H9 (cell line): ENCODE measurements around the gene ACADSB. TPM values are rescaled to one million over a fixed set of nuclear protein-coding genes. Genes with fewer than 3 reads are reported as not detected.

ENCODE experiments used
- DNase-seq: peaks from one replicate; pipeline ENCODE4 v3.0.0-alpha.2; 2017
- H2AFZ ChIP-seq: one replicate; pipeline ENCODE4 v1.6.1; 2013; ENCODE audit warnings: mild to moderate bottlenecking, low read length, control low read depth, moderate library complexity
- H2AK5ac ChIP-seq: 2 replicates; pipeline ENCODE4 v1.6.1; 2013; ENCODE audit warnings: low read length, control low read depth, mixed read lengths; ENCODE audit not compliant: insufficient read length
- H2BK120ac ChIP-seq: one replicate; pipeline ENCODE4 v1.6.1; 2013; ENCODE audit warnings: low read depth, mild to moderate bottlenecking, low read length, control low read depth, inconsistent platforms; ENCODE audit not compliant: poor library complexity, severe bottlenecking
- H2BK12ac ChIP-seq: 2 replicates; pipeline ENCODE4 v1.6.1; 2013; ENCODE audit warnings: low read length, control low read depth, mixed read lengths, low read depth; ENCODE audit not compliant: insufficient read length
- H2BK15ac ChIP-seq: 2 replicates; pipeline ENCODE4 v1.6.1; 2013; ENCODE audit warnings: low read depth, low read length, control low read depth
- H2BK20ac ChIP-seq: one replicate; pipeline ENCODE4 v1.6.1; 2013; ENCODE audit warnings: low read depth, mild to moderate bottlenecking, low read length, control low read depth, inconsistent platforms; ENCODE audit not compliant: poor library complexity, severe bottlenecking
- H2BK5ac ChIP-seq: 2 replicates; pipeline ENCODE4 v1.6.1; 2013; ENCODE audit warnings: low read length, control low read depth, mixed read lengths; ENCODE audit not compliant: insufficient read length
- H3K14ac ChIP-seq: 2 replicates; pipeline ENCODE4 v1.6.1; 2013; ENCODE audit warnings: low read length, control low read depth; ENCODE audit not compliant: insufficient read depth
- H3K18ac ChIP-seq: 2 replicates; pipeline ENCODE4 v1.6.1; 2013; ENCODE audit warnings: low read depth, mild to moderate bottlenecking, mixed read lengths, low read length, control low read depth; ENCODE audit not compliant: insufficient read length
- H3K23ac ChIP-seq: 2 replicates; pipeline ENCODE4 v1.6.1; 2013; ENCODE audit warnings: low read length, control low read depth, mixed read lengths, low read depth; ENCODE audit not compliant: insufficient read length
- H3K23me2 ChIP-seq: 2 replicates; pipeline ENCODE4 v1.6.1; 2013; ENCODE audit warnings: low read depth, mild to moderate bottlenecking, mixed read lengths, low read length, control low read depth; ENCODE audit not compliant: insufficient read length, poor library complexity, severe bottlenecking
- H3K27ac ChIP-seq: 2 replicates; pipeline ENCODE4 v1.5.1; 2013; ENCODE audit warnings: low read length, control low read depth, mixed read lengths, low read depth; ENCODE audit not compliant: insufficient read length
- H3K27me3 ChIP-seq: 2 replicates; pipeline ENCODE4 v1.6.1; 2013; ENCODE audit warnings: low read length, control low read depth, inconsistent platforms; ENCODE audit not compliant: insufficient read depth
- H3K4ac ChIP-seq: 2 replicates; pipeline ENCODE4 v1.6.1; 2013; ENCODE audit warnings: low read depth, mild to moderate bottlenecking, control low read depth, inconsistent platforms, low read length, moderate library complexity
- H3K4me1 ChIP-seq: 2 replicates; pipeline ENCODE4 v1.6.1; 2013; ENCODE audit warnings: low read length, control low read depth, inconsistent platforms; ENCODE audit not compliant: insufficient read depth
- H3K4me2 ChIP-seq: 2 replicates; pipeline ENCODE4 v1.6.1; 2013; ENCODE audit warnings: low read length, control low read depth, mixed read lengths; ENCODE audit not compliant: insufficient read length, insufficient read depth
- H3K56ac ChIP-seq: 2 replicates; pipeline ENCODE4 v1.6.1; 2013; ENCODE audit warnings: low read depth, mild to moderate bottlenecking, mixed read lengths, low read length, control low read depth; ENCODE audit not compliant: insufficient read length
- H3K79me1 ChIP-seq: 2 replicates; pipeline ENCODE4 v1.6.1; 2013; ENCODE audit warnings: low read depth, mild to moderate bottlenecking, moderate library complexity, low read length, control low read depth, inconsistent platforms; ENCODE audit not compliant: insufficient read depth, poor library complexity, severe bottlenecking
- H3K79me2 ChIP-seq: 2 replicates; pipeline ENCODE4 v1.6.1; 2013; ENCODE audit warnings: low read length, control low read depth, inconsistent platforms; ENCODE audit not compliant: insufficient read depth
- H3K9ac ChIP-seq: 2 replicates; pipeline ENCODE4 v1.6.1; 2013; ENCODE audit warnings: low read length, control low read depth, mixed read lengths; ENCODE audit not compliant: insufficient read length; ENCODE audit errors: extremely low read depth
- H3K9me3 ChIP-seq: one replicate; pipeline ENCODE4 v1.6.1; 2013; ENCODE audit warnings: low read depth, low read length, inconsistent platforms; ENCODE audit not compliant: control insufficient read depth
- H3T11ph ChIP-seq: one replicate; pipeline ENCODE4 v1.6.1; 2013; ENCODE audit warnings: mild to moderate bottlenecking, low read length, control low read depth, inconsistent platforms
- H4K20me1 ChIP-seq: one replicate; pipeline ENCODE4 v1.6.1; 2013; ENCODE audit not compliant: control insufficient read depth, insufficient read length, insufficient read depth
- H4K5ac ChIP-seq: 2 replicates; pipeline ENCODE4 v1.6.1; 2013; ENCODE audit warnings: low read depth, mild to moderate bottlenecking, mixed read lengths, low read length, control low read depth; ENCODE audit not compliant: insufficient read length
- H4K8ac ChIP-seq: replicated peaks from 2 replicates; pipeline ENCODE4 v1.6.1; 2013; ENCODE audit warnings: low read length, control low read depth, mixed read lengths, low read depth; ENCODE audit not compliant: insufficient read length
- H4K91ac ChIP-seq: 2 replicates; pipeline ENCODE4 v1.6.1; 2013; ENCODE audit warnings: low read depth, mild to moderate bottlenecking, moderate library complexity, mixed read lengths, low read length, control low read depth; ENCODE audit not compliant: insufficient read length
- H3K27ac Mint-ChIP-seq, 3 experiments: 2 replicates in 2 of 3; 3 replicates in 1 of 3; pipeline ENCODE4 v1.8.0; 2020 to 2021; ENCODE audit warnings: mixed read lengths in 3 of 3, mild to moderate bottlenecking in 1 of 3, moderate library complexity in 1 of 3
- H3K27me3 Mint-ChIP-seq: 2 replicates; pipeline ENCODE4 v1.8.0; 2021; ENCODE audit warnings: low read depth, mild to moderate bottlenecking, moderate library complexity, mixed read lengths
- H3K36me3 Mint-ChIP-seq, 3 experiments: 2 replicates in 2 of 3; 3 replicates in 1 of 3; pipeline ENCODE4 v1.8.0; 2020 to 2021; ENCODE audit warnings: low read depth in 3 of 3, mixed read lengths in 3 of 3; ENCODE audit not compliant: insufficient read depth in 1 of 3
- H3K4me1 Mint-ChIP-seq, 2 experiments: 2 replicates each; pipeline ENCODE4 v1.8.0; 2020; ENCODE audit warnings: mixed read lengths in 2 of 2
- H3K4me3 Mint-ChIP-seq, 2 experiments: 2 replicates in 1 of 2; 3 replicates in 1 of 2; pipeline ENCODE4 v1.8.0; 2020 to 2021; ENCODE audit warnings: mild to moderate bottlenecking in 2 of 2, mixed read lengths in 2 of 2, moderate library complexity in 1 of 2
- H3K9me3 Mint-ChIP-seq, 2 experiments: 2 replicates in 1 of 2; 3 replicates in 1 of 2; pipeline ENCODE4 v1.8.0; 2020; ENCODE audit warnings: mild to moderate bottlenecking in 2 of 2, mixed read lengths in 2 of 2, moderate library complexity in 1 of 2
- CTCF ChIP-seq: fragments of 200-600 bp; sonication (generic); conservative IDR thresholded peaks from 3 replicates; pipeline ENCODE4 v1.8.0; 2021; ENCODE audit warnings: antibody characterized with exemption, mild to moderate bottlenecking
- WGBS: extraction: QIAGEN DNeasy Blood & Tissue Kit; methylation state at CpG from one replicate; pipeline ENCODE4 v1.1.7; 2013; ENCODE audit warnings: missing lambda C conversion rate, low lambda C conversion rate, mixed read lengths; ENCODE audit not compliant: insufficient read length; ENCODE audit errors: extremely low coverage; 5-methylcytosine and 5-hydroxymethylcytosine counted together
- total RNA-seq: library from RNA; stranded (reverse); gene quantifications from 2 replicates; pipeline ENCODE4 v1.2.1, GENCODE V29; 2021

ACADSB gene
- total RNA-seq, 1 experiment from 2014 or later: 35.1 TPM

- H3K27ac Mint-ChIP-seq: no peak overlapping the region
- no peak overlapping the region for H3K23ac ChIP-seq
- no peaks in the 10 kb centered on the region for H3K79me2 ChIP-seq
- H3K4me2 ChIP-seq: no peak overlapping the region
- H2AK5ac ChIP-seq: no peak overlapping the region
- no peaks in the 10 kb centered on the region for H3K27me3 ChIP-seq
- H4K91ac ChIP-seq: no peak overlapping the region
- H3K27me3 Mint-ChIP-seq: no peaks in the 10 kb centered on the region
- peaks cover 0 to 5% of the 10 kb centered on the region in 2 experiments; a peak in 2 of 4 replicates for H3K4me1 Mint-ChIP-seq
- no peak overlapping the region for H2BK12ac ChIP-seq
- no peak overlapping the region for H2AFZ ChIP-seq
- no peak overlapping the region for H3K9ac ChIP-seq
- H4K8ac ChIP-seq: no peak overlapping the region
- no peak overlapping the region for H3K14ac ChIP-seq
- no peak overlapping the region for H3K4ac ChIP-seq
- no peaks in the 10 kb centered on the region for H3K23me2 ChIP-seq
- H3K4me3 Mint-ChIP-seq: no peak overlapping the region
- no peaks in the 10 kb centered on the region for H3K4me1 ChIP-seq
- H3K56ac ChIP-seq: no peak overlapping the region
- H3K9me3 Mint-ChIP-seq: no peaks in the 10 kb centered on the region
- H3K36me3 Mint-ChIP-seq: peaks cover 0 to 17% (median 17%) of the 10 kb centered on the region in 3 experiments; a peak in 4 of 7 replicates
- H3K79me1 ChIP-seq: no peaks in the 10 kb centered on the region
- H3T11ph ChIP-seq: no peak overlapping the region
- no peak for DNase-seq
- H3K27ac ChIP-seq: no peak overlapping the region
- no peak overlapping the region for H2BK15ac ChIP-seq
- no peak for TF ChIP-seq CTCF
- H2BK120ac ChIP-seq: no peak overlapping the region
- WGBS: 100% methylated on average over 2 of the region's 6 CpGs
- H4K20me1 ChIP-seq: no peaks in the 10 kb centered on the region
- no peak overlapping the region for H3K18ac ChIP-seq
- H3K9me3 ChIP-seq: no peaks in the 10 kb centered on the region
- no peak overlapping the region for H4K5ac ChIP-seq
- H2BK5ac ChIP-seq: no peak overlapping the region
- no peak overlapping the region for H2BK20ac ChIP-seq
Observed at GRCh38 chr10:122986335-122986734, 22.5 kb upstream of the ACADSB start.
